ENCODE measurements around the gene MAN2A1.

Gene MAN2A1

DNA sequence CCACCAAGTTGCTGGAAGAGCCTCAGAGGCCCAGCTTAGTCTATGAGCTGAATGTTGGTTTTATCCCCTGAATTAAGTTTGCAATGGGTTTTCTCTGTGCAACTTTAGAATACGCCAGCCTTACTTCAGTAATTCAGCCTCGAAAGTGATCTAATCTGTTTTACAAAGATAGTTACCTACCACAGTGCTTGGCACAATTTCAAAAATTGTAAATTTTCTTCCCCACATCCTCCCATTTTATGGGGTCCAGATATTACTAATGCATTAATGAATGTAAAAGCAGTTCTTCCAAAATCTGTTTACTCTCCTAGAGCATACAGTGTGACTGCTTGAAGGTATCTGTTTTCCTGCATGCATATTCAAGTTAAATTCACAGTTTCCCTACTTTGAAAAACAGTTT, 172.6 kb downstream of the MAN2A1 start:
- Histone ChIP-seq H3K36me3 (ENCODE audit: control insufficient read depth in 2 of 2, insufficient read depth in 1 of 2, low read length in 2 of 2) (peaks cover 0 to 25% of the 10 kb centered on the region in 2 experiments; a peak in 1 of 3 replicates), H3K4me3 (ENCODE audit: low read depth, low read length) (no peak overlapping the region), H3K4me1 (ENCODE audit: control insufficient read depth, insufficient read depth, low read length) (no peaks in the 10 kb centered on the region), H3K27ac (ENCODE audit: extremely low read depth, low read depth, low read length) (no peak overlapping the region), H3K9me3 (ENCODE audit: control insufficient read depth, insufficient read depth, low read depth, low read length) (no peaks in the 10 kb centered on the region)
- CTCF ChIA-PET = interaction anchor here (0.7 kb wide), 1 partner anchor 9 kb away, joined by 3 read pairs; no protein-coding TSS in a partner anchor
- TF ChIP-seq ZFP69B (tag by site-specific recombination; IDR thresholded peaks at IDR 0.05) (no peak), ZNF16 (tag by site-specific recombination; IDR thresholded peaks at IDR 0.05; ENCODE audit: low read depth) (no peak), ZNF843 (tag by site-specific recombination; IDR thresholded peaks at IDR 0.05) (no peak), ZNF404 (tag by site-specific recombination; IDR thresholded peaks at IDR 0.05) (no peak), ZNF549 (tag by site-specific recombination; IDR thresholded peaks at IDR 0.05) (no peak), ZNF701 (tag by site-specific recombination; IDR thresholded peaks at IDR 0.05) (no peak)
- TF ChIP-seq, protein P1, sequence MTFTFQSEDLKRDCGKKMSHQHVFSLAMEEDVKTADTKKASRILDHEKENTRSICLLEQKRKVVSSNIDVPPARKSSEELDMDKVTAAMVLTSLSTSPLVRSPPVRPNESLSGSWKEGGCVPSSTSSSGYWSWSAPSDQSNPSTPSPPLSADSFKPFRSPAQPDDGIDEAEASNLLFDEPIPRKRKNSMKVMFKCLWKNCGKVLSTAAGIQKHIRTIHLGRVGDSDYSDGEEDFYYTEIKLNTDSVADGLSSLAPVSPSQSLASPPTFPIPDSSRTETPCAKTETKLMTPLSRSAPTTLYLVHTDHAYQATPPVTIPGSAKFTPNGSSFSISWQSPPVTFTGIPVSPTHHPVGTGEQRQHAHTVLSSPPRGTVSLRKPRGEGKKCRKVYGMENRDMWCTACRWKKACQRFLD (tag by site-specific recombination; IDR thresholded peaks at IDR 0.05) = no peak
- TF ChIP-seq, protein P2, sequence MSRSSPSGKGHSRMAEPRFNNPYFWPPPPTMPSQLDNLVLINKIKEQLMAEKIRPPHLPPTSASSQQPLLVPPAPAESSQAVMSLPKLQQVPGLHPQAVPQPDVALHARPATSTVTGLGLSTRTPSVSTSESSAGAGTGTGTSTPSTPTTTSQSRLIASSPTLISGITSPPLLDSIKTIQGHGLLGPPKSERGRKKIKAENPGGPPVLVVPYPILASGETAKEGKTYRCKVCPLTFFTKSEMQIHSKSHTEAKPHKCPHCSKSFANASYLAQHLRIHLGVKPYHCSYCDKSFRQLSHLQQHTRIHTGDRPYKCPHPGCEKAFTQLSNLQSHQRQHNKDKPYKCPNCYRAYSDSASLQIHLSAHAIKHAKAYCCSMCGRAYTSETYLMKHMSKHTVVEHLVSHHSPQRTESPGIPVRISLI (tag by site-specific recombination; IDR thresholded peaks at IDR 0.05) = no peak
- POLR2A ChIA-PET = no interaction called here

DNA sequence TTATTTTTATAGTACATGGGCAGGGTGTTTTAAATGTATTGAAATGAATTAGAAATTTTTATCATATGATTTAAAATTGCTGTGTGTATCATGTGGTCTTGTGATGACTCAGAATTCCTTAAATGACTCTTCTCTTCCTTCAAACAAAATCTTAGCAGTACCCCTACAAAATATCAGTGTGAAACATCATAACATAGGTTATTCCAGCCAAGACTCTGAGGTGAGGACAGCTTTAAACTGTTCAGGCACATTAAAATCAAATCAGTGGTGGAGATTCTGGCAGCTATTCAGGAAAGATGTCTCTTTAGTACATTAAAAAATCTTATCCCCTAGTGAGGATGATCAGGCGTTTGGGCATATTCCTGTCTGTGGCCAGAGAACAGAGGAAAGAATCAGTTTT, 174.0 kb downstream of the MAN2A1 start:
- CTCF ChIA-PET = no interaction called here
- TF ChIP-seq KLF8 (tag by site-specific recombination; IDR thresholded peaks at IDR 0.05) = no peak
- no peak for TF ChIP-seq YY2 (tag by site-specific recombination; IDR thresholded peaks at IDR 0.05)
- no peak for TF ChIP-seq ZNF10 (tag by site-specific recombination; IDR thresholded peaks at IDR 0.05)
- no peak for TF ChIP-seq KLF10 (tag by site-specific recombination; IDR thresholded peaks at IDR 0.05)
- TF ChIP-seq, protein P3, sequence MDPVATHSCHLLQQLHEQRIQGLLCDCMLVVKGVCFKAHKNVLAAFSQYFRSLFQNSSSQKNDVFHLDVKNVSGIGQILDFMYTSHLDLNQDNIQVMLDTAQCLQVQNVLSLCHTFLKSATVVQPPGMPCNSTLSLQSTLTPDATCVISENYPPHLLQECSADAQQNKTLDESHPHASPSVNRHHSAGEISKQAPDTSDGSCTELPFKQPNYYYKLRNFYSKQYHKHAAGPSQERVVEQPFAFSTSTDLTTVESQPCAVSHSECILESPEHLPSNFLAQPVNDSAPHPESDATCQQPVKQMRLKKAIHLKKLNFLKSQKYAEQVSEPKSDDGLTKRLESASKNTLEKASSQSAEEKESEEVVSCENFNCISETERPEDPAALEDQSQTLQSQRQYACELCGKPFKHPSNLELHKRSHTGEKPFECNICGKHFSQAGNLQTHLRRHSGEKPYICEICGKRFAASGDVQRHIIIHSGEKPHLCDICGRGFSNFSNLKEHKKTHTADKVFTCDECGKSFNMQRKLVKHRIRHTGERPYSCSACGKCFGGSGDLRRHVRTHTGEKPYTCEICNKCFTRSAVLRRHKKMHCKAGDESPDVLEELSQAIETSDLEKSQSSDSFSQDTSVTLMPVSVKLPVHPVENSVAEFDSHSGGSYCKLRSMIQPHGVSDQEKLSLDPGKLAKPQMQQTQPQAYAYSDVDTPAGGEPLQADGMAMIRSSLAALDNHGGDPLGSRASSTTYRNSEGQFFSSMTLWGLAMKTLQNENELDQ (tag by site-specific recombination; IDR thresholded peaks at IDR 0.05; ENCODE audit: low read depth) = no peak
- TF ChIP-seq HOXD13 (CRISPR knock-in tag; IDR thresholded peaks at IDR 0.05; ENCODE audit: borderline replicate concordance) = no peak
- no peak for TF ChIP-seq ZNF19 (tag by site-specific recombination; IDR thresholded peaks at IDR 0.05; ENCODE audit: low read depth)
- no peak for TF ChIP-seq ZNF24 (tag by site-specific recombination; IDR thresholded peaks at IDR 0.05)
- TF ChIP-seq ZNF530 (tag by site-specific recombination; IDR thresholded peaks at IDR 0.05; ENCODE audit: low read depth) = no peak
- no peak for TF ChIP-seq ZNF48 (tag by site-specific recombination; IDR thresholded peaks at IDR 0.05)
- no peak for TF ChIP-seq ZNF777 (tag by site-specific recombination; IDR thresholded peaks at IDR 0.05; ENCODE audit: borderline replicate concordance)
- TF ChIP-seq, protein P4, sequence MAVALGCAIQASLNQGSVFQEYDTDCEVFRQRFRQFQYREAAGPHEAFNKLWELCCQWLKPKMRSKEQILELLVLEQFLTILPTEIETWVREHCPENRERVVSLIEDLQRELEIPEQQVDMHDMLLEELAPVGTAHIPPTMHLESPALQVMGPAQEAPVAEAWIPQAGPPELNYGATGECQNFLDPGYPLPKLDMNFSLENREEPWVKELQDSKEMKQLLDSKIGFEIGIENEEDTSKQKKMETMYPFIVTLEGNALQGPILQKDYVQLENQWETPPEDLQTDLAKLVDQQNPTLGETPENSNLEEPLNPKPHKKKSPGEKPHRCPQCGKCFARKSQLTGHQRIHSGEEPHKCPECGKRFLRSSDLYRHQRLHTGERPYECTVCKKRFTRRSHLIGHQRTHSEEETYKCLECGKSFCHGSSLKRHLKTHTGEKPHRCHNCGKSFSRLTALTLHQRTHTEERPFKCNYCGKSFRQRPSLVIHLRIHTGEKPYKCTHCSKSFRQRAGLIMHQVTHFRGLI (tag by site-specific recombination; IDR thresholded peaks at IDR 0.05) = no peak
- H3K36me3 ChIP-seq (ENCODE audit: control insufficient read depth in 2 of 2, insufficient read depth in 1 of 2, low read length in 2 of 2) = peaks cover 0 to 28% of the 10 kb centered on the region in 2 experiments; a peak in 1 of 3 replicates
- H3K4me3 ChIP-seq (ENCODE audit: low read depth, low read length) = no peak overlapping the region
- POLR2A ChIA-PET = no interaction called here
- H3K4me1 ChIP-seq (ENCODE audit: control insufficient read depth, insufficient read depth, low read length) = no peaks in the 10 kb centered on the region
- H3K27ac ChIP-seq (ENCODE audit: extremely low read depth, low read depth, low read length) = no peak overlapping the region
- H3K9me3 ChIP-seq (ENCODE audit: control insufficient read depth, insufficient read depth, low read depth, low read length) = no peaks in the 10 kb centered on the region
